PFSK-1 (cell line): ENCODE results near the gene EPHA4.

Experiments used
- FOXP2 ChIP-seq: optimal IDR thresholded peaks from 2 replicates; pipeline ENCODE3; 2011; ENCODE audit warnings: borderline replicate concordance, control low read depth, inconsistent platforms; ENCODE audit not compliant: insufficient read depth; ENCODE audit errors: extremely low read length, extremely low read depth
- POLR2AphosphoS5 ChIP-seq: IDR thresholded peaks from 2 replicates; pipeline ENCODE4 v1.6.1; 2012; ENCODE audit warnings: low read depth, mild to moderate bottlenecking, control low read depth, low read length, moderate library complexity
- SIN3A ChIP-seq: IDR thresholded peaks from 2 replicates; pipeline ENCODE4 v1.6.1; 2012; ENCODE audit warnings: mild to moderate bottlenecking, low read length, moderate library complexity, borderline replicate concordance; ENCODE audit not compliant: insufficient read depth
- TAF1 ChIP-seq: IDR thresholded peaks from 2 replicates; pipeline ENCODE4 v1.6.1; 2012; ENCODE audit warnings: low read length, control low read depth, borderline replicate concordance; ENCODE audit not compliant: insufficient read depth
- TF ChIP-seq, protein P1 (sequence below), 2 experiments: IDR thresholded peaks; 2 replicates each; pipeline versions ENCODE4 v1.6.1 to v1.8.0; 2011 to 2012; ENCODE audit warnings: low read depth in 2 of 2, low read length in 2 of 2, control low read depth in 1 of 2, inconsistent platforms in 1 of 2, mild to moderate bottlenecking in 1 of 2, moderate library complexity in 1 of 2; ENCODE audit not compliant: insufficient read depth in 1 of 2

The EPHA4 gene

DNA sequence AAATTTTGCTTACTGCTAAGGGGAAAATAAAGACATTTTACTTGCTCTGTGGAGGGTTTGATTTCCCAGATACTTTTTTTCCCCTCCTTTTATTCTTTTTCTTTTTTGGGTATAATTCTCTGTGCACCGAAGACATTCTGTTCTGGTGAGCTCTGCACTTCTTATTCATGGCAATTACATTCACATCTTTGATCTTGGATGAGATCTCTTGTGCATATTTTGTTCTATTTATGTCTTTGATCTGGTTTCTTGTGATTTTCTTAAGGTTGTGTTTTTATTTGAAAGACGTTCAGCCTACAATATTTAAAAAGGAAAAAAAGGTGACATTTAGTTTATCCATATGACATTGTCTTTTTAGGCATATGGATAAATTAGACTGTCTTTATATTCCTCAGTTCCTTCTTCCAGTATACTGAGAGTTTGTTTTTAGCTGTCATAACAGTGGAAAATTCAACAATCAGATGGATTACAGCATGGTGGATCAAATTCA, 33.7 kb upstream of the EPHA4 start:
- TF ChIP-seq SIN3A (no peak), POLR2AphosphoS5 (no peak), TAF1 (no peak), FOXP2 (no peak)
- TF ChIP-seq, protein P1, sequence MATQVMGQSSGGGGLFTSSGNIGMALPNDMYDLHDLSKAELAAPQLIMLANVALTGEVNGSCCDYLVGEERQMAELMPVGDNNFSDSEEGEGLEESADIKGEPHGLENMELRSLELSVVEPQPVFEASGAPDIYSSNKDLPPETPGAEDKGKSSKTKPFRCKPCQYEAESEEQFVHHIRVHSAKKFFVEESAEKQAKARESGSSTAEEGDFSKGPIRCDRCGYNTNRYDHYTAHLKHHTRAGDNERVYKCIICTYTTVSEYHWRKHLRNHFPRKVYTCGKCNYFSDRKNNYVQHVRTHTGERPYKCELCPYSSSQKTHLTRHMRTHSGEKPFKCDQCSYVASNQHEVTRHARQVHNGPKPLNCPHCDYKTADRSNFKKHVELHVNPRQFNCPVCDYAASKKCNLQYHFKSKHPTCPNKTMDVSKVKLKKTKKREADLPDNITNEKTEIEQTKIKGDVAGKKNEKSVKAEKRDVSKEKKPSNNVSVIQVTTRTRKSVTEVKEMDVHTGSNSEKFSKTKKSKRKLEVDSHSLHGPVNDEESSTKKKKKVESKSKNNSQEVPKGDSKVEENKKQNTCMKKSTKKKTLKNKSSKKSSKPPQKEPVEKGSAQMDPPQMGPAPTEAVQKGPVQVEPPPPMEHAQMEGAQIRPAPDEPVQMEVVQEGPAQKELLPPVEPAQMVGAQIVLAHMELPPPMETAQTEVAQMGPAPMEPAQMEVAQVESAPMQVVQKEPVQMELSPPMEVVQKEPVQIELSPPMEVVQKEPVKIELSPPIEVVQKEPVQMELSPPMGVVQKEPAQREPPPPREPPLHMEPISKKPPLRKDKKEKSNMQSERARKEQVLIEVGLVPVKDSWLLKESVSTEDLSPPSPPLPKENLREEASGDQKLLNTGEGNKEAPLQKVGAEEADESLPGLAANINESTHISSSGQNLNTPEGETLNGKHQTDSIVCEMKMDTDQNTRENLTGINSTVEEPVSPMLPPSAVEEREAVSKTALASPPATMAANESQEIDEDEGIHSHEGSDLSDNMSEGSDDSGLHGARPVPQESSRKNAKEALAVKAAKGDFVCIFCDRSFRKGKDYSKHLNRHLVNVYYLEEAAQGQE (IDR thresholded peaks at IDR 0.05; ENCODE audit: insufficient read depth in 1 of 2, low read depth in 2 of 2, low read length in 2 of 2): no peak

DNA sequence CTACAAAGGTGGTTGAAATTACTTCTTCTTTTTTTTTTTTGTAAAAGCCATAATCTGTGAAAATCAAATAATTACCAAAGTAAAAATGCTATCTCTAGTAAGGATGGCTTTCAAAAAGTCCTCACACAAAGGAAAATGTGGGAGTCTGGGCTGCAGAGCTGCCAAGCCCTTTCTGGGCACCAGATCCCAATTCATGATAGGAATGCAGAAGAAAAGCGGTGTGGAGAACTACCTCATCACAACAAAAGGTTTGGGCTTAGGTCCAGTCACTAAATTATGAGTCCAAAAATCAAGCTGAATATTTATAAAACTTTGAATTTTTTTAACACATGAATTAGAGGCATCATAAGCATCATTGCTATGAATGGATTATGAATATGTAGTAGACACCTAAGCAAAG, 30.8 kb upstream of the EPHA4 start:
- TF ChIP-seq, protein P1 (IDR thresholded peaks at IDR 0.05; ENCODE audit: insufficient read depth in 1 of 2, low read depth in 2 of 2, low read length in 2 of 2): no peak
- TF ChIP-seq SIN3A: no peak
- no peak for TF ChIP-seq POLR2AphosphoS5
- TF ChIP-seq FOXP2: no peak
- TF ChIP-seq TAF1: no peak

DNA sequence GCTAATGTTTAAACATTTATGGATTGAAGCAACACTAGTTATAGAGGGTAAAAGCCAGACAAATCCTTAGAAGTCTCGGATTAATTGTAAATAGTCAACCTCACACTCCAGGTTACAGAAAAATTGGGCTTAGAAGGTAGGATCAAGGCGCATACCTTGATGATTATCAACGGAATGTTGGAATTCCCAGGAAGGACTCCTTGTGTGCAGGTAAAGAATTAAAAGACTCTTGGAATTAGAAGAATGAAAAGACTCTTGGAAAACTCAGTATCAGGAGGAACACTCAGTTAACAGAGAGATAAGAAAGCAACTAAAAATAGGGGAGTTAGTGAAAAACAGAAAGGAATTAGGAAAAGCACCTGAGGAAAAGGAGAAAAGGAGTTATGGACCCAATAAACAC, 29.3 kb upstream of the EPHA4 start:
- no peak for TF ChIP-seq POLR2AphosphoS5
- TF ChIP-seq FOXP2: no peak

DNA sequence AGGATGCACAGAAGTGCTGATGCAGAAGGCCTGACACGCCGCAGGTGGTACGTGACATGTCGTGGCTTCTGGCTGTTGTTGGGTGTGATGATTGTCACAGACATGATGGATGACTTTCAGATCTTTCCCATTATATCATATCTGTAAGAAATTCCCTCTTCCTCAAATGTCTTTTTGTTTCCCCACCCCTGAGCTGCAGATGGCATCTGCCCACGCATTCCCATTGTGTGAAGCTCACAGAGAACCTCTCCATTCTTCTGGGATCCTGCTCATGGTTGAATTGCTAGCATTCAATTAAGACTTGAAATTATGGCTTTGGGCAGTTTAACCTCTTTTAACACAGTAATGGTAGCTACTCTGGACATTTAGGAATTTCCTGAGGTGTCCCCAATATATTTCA, 28.3 kb upstream of the EPHA4 start:
- no peak for TF ChIP-seq FOXP2
- TF ChIP-seq TAF1: no peak
- no peak for TF ChIP-seq POLR2AphosphoS5
- TF ChIP-seq SIN3A: no peak
- TF ChIP-seq, protein P1 (IDR thresholded peaks at IDR 0.05; ENCODE audit: insufficient read depth in 1 of 2, low read depth in 2 of 2, low read length in 2 of 2): no peak

DNA sequence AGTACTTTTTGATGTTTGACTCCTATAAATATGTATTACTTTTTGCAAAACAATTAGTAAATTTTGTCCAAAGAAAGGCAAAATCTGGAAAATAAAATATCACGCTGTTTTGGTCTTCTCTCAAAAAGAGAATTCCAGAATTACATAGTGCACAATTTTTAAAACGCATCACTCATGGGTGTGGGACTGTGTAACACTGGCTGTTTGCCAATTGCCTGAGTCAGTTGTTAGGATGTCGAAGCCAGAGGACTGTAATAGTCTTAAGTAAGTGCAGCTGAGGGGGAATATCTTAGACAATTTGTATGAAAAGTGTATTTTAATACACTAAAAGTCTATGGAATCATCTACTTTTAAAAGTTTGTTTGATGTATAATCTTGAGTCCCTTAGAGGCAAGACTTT, 24.1 kb upstream of the EPHA4 start:
- TF ChIP-seq SIN3A: no peak
- no peak for TF ChIP-seq TAF1
- TF ChIP-seq POLR2AphosphoS5: no peak
- TF ChIP-seq, protein P1 (IDR thresholded peaks at IDR 0.05; ENCODE audit: insufficient read depth in 1 of 2, low read depth in 2 of 2, low read length in 2 of 2): no peak
- no peak for TF ChIP-seq FOXP2

DNA sequence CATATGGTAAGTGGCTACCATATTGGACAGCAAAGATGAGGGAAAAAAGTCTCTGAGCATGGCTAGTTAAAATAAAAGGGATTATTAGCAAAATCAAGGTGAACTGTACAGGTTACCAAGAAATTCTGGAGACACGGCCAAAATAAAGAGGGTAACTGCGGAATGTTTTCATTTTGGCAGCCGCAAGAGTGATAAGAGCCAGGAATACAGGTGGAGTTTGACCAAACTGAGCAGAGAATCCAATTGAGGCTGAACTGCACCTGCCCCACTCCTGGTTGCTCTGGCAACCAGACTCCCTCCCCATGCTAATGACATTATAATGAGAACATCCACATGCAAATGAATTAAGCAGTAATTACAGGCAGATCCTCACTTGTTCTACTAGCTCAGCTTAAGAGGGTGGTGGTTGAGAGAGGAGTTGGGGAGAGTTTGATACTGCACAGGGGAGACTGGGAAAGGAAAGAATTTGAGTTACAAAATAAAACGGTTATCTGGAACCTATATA, 18.8 kb upstream of the EPHA4 start:
- TF ChIP-seq SIN3A: no peak
- TF ChIP-seq, protein P1 (IDR thresholded peaks at IDR 0.05; ENCODE audit: insufficient read depth in 1 of 2, low read depth in 2 of 2, low read length in 2 of 2): no peak
- TF ChIP-seq TAF1: no peak
- TF ChIP-seq FOXP2: no peak
- no peak for TF ChIP-seq POLR2AphosphoS5
